Measurements from ENCODE around the gene AGBL1.
A peak's percentile ranks its signal among the peaks of the same experiment; 100 is the strongest.
"Not testable (repeated sequence)": the region's sequence is repeated elsewhere in the genome, so short reads cannot be mapped to it uniquely, and the experiment has no call there.

The AGBL1 gene

GRCh38 chr15:86877171-86877631, 797.5 kb downstream of the AGBL1 start:
- TF ChIP-seq GATA1 (IDR thresholded peaks at IDR 0.05; ENCODE audit: low read depth, low read length) (no peak), POLR2A (IDR thresholded peaks at IDR 0.05; ENCODE audit: low read length) (no peak)
- no peak for DNase-seq

GRCh38 chr15:86878844-86879243, 799.2 kb downstream of the AGBL1 start:
- DNase-seq: not testable (repeated sequence)

GRCh38 chr15:86879250-86880229, 799.9 kb downstream of the AGBL1 start:
- DNase-seq: no peak

GRCh38 chr15:86885616-86886015, 805.9 kb downstream of the AGBL1 start:
- TF ChIP-seq POLR2A (IDR thresholded peaks at IDR 0.05; ENCODE audit: low read length) (no peak), GATA1 (IDR thresholded peaks at IDR 0.05; ENCODE audit: low read depth, low read length) (no peak)
- no peak for DNase-seq

More at GRCh38 chr15:86879250-86880229, 799.9 kb downstream of the AGBL1 start:
- TF ChIP-seq POLR2A (IDR thresholded peaks at IDR 0.05; ENCODE audit: low read length): no peak
- no peak for TF ChIP-seq GATA1 (IDR thresholded peaks at IDR 0.05; ENCODE audit: low read depth, low read length)

- TF ChIP-seq POLR2A (IDR thresholded peaks at IDR 0.05; ENCODE audit: low read length): no peak
- no peak for TF ChIP-seq GATA1 (IDR thresholded peaks at IDR 0.05; ENCODE audit: low read depth, low read length)
- no peak for DNase-seq
Observed at GRCh38 chr15:86892774-86893449, 813.2 kb downstream of the AGBL1 start.

GRCh38 chr15:86894269-86894668, 814.6 kb downstream of the AGBL1 start:
- TF ChIP-seq GATA1 (IDR thresholded peaks at IDR 0.05; ENCODE audit: low read depth, low read length) (no peak), POLR2A (IDR thresholded peaks at IDR 0.05; ENCODE audit: low read length) (no peak)
- no peak for DNase-seq

- DNase-seq: no peak
- TF ChIP-seq POLR2A (IDR thresholded peaks at IDR 0.05; ENCODE audit: low read length): no peak
- TF ChIP-seq GATA1 (IDR thresholded peaks at IDR 0.05; ENCODE audit: low read depth, low read length): no peak
Observed at GRCh38 chr15:86903642-86904421, 824.2 kb downstream of the AGBL1 start.

GRCh38 chr15:86905625-86906256, 826.1 kb downstream of the AGBL1 start:
- no peak for DNase-seq
- no peak for TF ChIP-seq POLR2A (IDR thresholded peaks at IDR 0.05; ENCODE audit: low read length)
- TF ChIP-seq GATA1 (IDR thresholded peaks at IDR 0.05; ENCODE audit: low read depth, low read length): no peak

GRCh38 chr15:86906376-86906775, 826.7 kb downstream of the AGBL1 start:
- no peak for DNase-seq

GRCh38 chr15:86911022-86911421, 831.4 kb downstream of the AGBL1 start:
- TF ChIP-seq GATA1 (IDR thresholded peaks at IDR 0.05; ENCODE audit: low read depth, low read length): no peak
- no peak for TF ChIP-seq POLR2A (IDR thresholded peaks at IDR 0.05; ENCODE audit: low read length)
- no peak for DNase-seq

More at GRCh38 chr15:86906376-86906775, 826.7 kb downstream of the AGBL1 start:
- no peak for TF ChIP-seq GATA1 (IDR thresholded peaks at IDR 0.05; ENCODE audit: low read depth, low read length)
- no peak for TF ChIP-seq POLR2A (IDR thresholded peaks at IDR 0.05; ENCODE audit: low read length)

GRCh38 chr15:86912661-86913060, 833.0 kb downstream of the AGBL1 start:
- DNase-seq: no peak
- TF ChIP-seq GATA1 (IDR thresholded peaks at IDR 0.05; ENCODE audit: low read depth, low read length): no peak
- no peak for TF ChIP-seq POLR2A (IDR thresholded peaks at IDR 0.05; ENCODE audit: low read length)

GRCh38 chr15:86915811-86916331, 836.2 kb downstream of the AGBL1 start:
- TF ChIP-seq GATA1 (IDR thresholded peaks at IDR 0.05; ENCODE audit: low read depth, low read length): no peak
- DNase-seq: peak; percentile 6 to 15

GRCh38 chr15:86916671-86917360, 837.1 kb downstream of the AGBL1 start:
- DNase-seq: no peak
- TF ChIP-seq GATA1 (IDR thresholded peaks at IDR 0.05; ENCODE audit: low read depth, low read length) (no peak), POLR2A (IDR thresholded peaks at IDR 0.05; ENCODE audit: low read length) (no peak)
